Liver (tissue), 9 donors: Measurements from ENCODE around the gene LCE3E. TPM values are rescaled to one million over a fixed set of nuclear protein-coding genes. Genes with fewer than 3 reads are reported as not detected.
A peak's percentile ranks its signal among the peaks of the same experiment; 100 is the strongest.

Source experiments
- DNase-seq: peaks from one replicate; pipeline ENCODE4 v3.0.0-alpha.2; 2017; ENCODE audit warnings: low spot score
- H3K27ac ChIP-seq, 2 donors: one replicate each; pipeline ENCODE4 v1.7.0; 2013; ENCODE audit warnings: inconsistent platforms in 2 of 2, low read length in 2 of 2, control low read depth in 1 of 2, low read depth in 1 of 2, mild to moderate bottlenecking in 1 of 2
- H3K27me3 ChIP-seq, 4 donors: one replicate each; pipeline versions ENCODE4 v1.6.1 to v1.7.0; 2013; ENCODE audit warnings: low read length in 3 of 4, inconsistent platforms in 1 of 4, mild to moderate bottlenecking in 1 of 4, moderate library complexity in 1 of 4; ENCODE audit not compliant: control insufficient read depth in 4 of 4, insufficient read depth in 4 of 4
- H3K36me3 ChIP-seq, 4 donors: one replicate each; pipeline versions ENCODE4 v1.6.1 to v1.7.0; 2013; ENCODE audit warnings: low read length in 3 of 4, mild to moderate bottlenecking in 3 of 4, low read depth in 1 of 4, moderate library complexity in 1 of 4; ENCODE audit not compliant: control insufficient read depth in 4 of 4, insufficient read depth in 3 of 4
- H3K4me1 ChIP-seq, 4 donors: one replicate each; pipeline versions ENCODE4 v1.6.1 to v1.7.0; 2013; ENCODE audit warnings: low read length in 3 of 4, mild to moderate bottlenecking in 3 of 4, moderate library complexity in 1 of 4; ENCODE audit not compliant: control insufficient read depth in 4 of 4, insufficient read depth in 4 of 4
- H3K4me3 ChIP-seq, 3 donors: one replicate each; pipeline versions ENCODE4 v1.6.1 to v1.7.0; 2013; ENCODE audit warnings: low read length in 3 of 3, control low read depth in 1 of 3, low read depth in 1 of 3, mild to moderate bottlenecking in 1 of 3
- H3K9ac ChIP-seq, 2 donors: one replicate each; pipeline ENCODE4 v1.7.0; 2013; ENCODE audit warnings: low read length in 2 of 2, mild to moderate bottlenecking in 2 of 2, moderate library complexity in 2 of 2, control low read depth in 1 of 2, low read depth in 1 of 2
- H3K9me3 ChIP-seq, 4 donors: one replicate each; pipeline versions ENCODE4 v1.6.1 to v1.7.0; 2013; ENCODE audit warnings: low read length in 3 of 4; ENCODE audit not compliant: control insufficient read depth in 4 of 4
- CTCF ChIP-seq: fragments of 150-350 bp; IDR thresholded peaks from 2 replicates; pipeline ENCODE4 v1.5.1; 2017; ENCODE audit warnings: improper control_type of control experiment, low read depth, low read length; ENCODE audit not compliant: missing input control
- EGR1 ChIP-seq, 2 donors: IDR thresholded peaks; 2 replicates each; pipeline ENCODE4 v1.6.1; 2016 to 2018; ENCODE audit warnings: antibody characterized with exemption in 2 of 2, low read depth in 2 of 2
- FOXA1 ChIP-seq: IDR thresholded peaks from 2 replicates; pipeline ENCODE4 v1.6.1; 2016; ENCODE audit warnings: antibody characterized with exemption
- FOXA2 ChIP-seq: IDR thresholded peaks from 2 replicates; pipeline ENCODE4 v1.6.1; 2016; ENCODE audit warnings: antibody characterized with exemption
- GABPA ChIP-seq, 2 donors: IDR thresholded peaks in 1 of 2; conservative IDR thresholded peaks in 1 of 2; 2 replicates each; pipeline ENCODE4 v1.6.1; 2016; ENCODE audit warnings: antibody characterized with exemption in 2 of 2, mild to moderate bottlenecking in 1 of 2, moderate library complexity in 1 of 2
- HNF4A ChIP-seq, 2 donors: conservative IDR thresholded peaks; 2 replicates each; pipeline ENCODE4 v1.6.1; 2016; ENCODE audit warnings: antibody characterized with exemption in 2 of 2, mild to moderate bottlenecking in 2 of 2
- HNF4G ChIP-seq: IDR thresholded peaks from 2 replicates; pipeline ENCODE4 v1.6.1; 2016; ENCODE audit warnings: antibody characterized with exemption
- JUND ChIP-seq, 2 donors: IDR thresholded peaks; 2 replicates each; pipeline ENCODE4 v1.6.1; 2016; ENCODE audit warnings: antibody characterized with exemption in 2 of 2
- MAX ChIP-seq: IDR thresholded peaks from 2 replicates; pipeline ENCODE4 v1.6.1; 2016; ENCODE audit warnings: antibody characterized with exemption
- NR2F2 ChIP-seq: IDR thresholded peaks from 2 replicates; pipeline ENCODE4 v1.6.1; 2016; ENCODE audit warnings: antibody characterized with exemption
- RAD21 ChIP-seq, 2 donors: IDR thresholded peaks; 2 replicates each; pipeline ENCODE4 v1.6.1; 2016; ENCODE audit warnings: antibody characterized with exemption in 2 of 2, mild to moderate bottlenecking in 2 of 2
- REST ChIP-seq: IDR thresholded peaks from 2 replicates; pipeline ENCODE4 v1.6.1; 2016; ENCODE audit warnings: antibody characterized with exemption, mild to moderate bottlenecking
- RXRA ChIP-seq, 2 donors: IDR thresholded peaks; 2 replicates each; pipeline ENCODE4 v1.6.1; 2017 to 2018; ENCODE audit warnings: antibody characterized with exemption in 2 of 2, mild to moderate bottlenecking in 1 of 2
- SP1 ChIP-seq: IDR thresholded peaks from 2 replicates; pipeline ENCODE4 v1.6.1; 2018; ENCODE audit warnings: antibody characterized with exemption, mild to moderate bottlenecking
- TAF1 ChIP-seq: conservative IDR thresholded peaks from 2 replicates; pipeline ENCODE4 v1.6.1; 2016; ENCODE audit warnings: antibody characterized with exemption, mild to moderate bottlenecking
- YY1 ChIP-seq: IDR thresholded peaks from 2 replicates; pipeline ENCODE4 v1.6.1; 2016; ENCODE audit warnings: antibody characterized with exemption, mild to moderate bottlenecking
- ZBTB33 ChIP-seq: IDR thresholded peaks from 2 replicates; pipeline ENCODE4 v1.6.1; 2016; ENCODE audit warnings: antibody characterized with exemption
- WGBS: extraction: QIAGEN DNeasy Blood & Tissue Kit; methylation state at CpG from one replicate; pipeline ENCODE4 v1.1.7; 2013; 5-methylcytosine and 5-hydroxymethylcytosine counted together
- polyA plus RNA-seq, 2 donors: library from polyadenylated mRNA; stranded (reverse) in 1 of 2; unstranded in 1 of 2; fragments of 200-250 nt in 1 of 2; fragments of >200 nt in 1 of 2; fragmentation: Nextera tagmentation in 1 of 2; extraction: Ambion mirVana in 1 of 2; gene quantifications; one replicate each; pipeline versions ENCODE4 v1.2.1 to v1.2.3, GENCODE V29; 2013 to 2015
- total RNA-seq, 2 donors: library from RNA; depleted of rRNA; stranded (reverse); fragments of >200 nt; gene quantifications; one replicate each; pipeline ENCODE4 v1.2.3, GENCODE V29; 2014
- TF ChIP-seq, protein P1 (sequence below): IDR thresholded peaks from 2 replicates; pipeline ENCODE4 v1.6.1; 2016; ENCODE audit warnings: antibody characterized with exemption
- donor health status: healthy.
- donor health status: healthy.
- donor health status: healthy.
- donor health status: healthy.
- donor health status: healthy.

The LCE3E gene
- total and polyA plus RNA-seq, 4 donors: not detected

GRCh38 chr1:152613511-152613910, 46.9 kb upstream of the LCE3E start, which contains the start of gene LCE3B:
TSS of gene LCE3B (plus strand) at chr1:152613811. CDS start at chr1:152613811, 0 bp downstream.
- TF ChIP-seq MAX: no peak
- no peak for TF ChIP-seq HNF4G
- TF ChIP-seq CTCF: no peak
- Histone ChIP-seq H3K9ac (no peak within 1 kb of the TSS), H3K4me3 (no peak within 1 kb of the TSS), H3K36me3 (no peaks in the 10 kb centered on the region), H3K4me1 (no peaks in the 10 kb centered on the region), H3K9me3 (peaks cover 0 to 4% (median 0%) of the 10 kb centered on the region in 4 donors), H3K27me3 (no peaks in the 10 kb centered on the region), H3K27ac (no peak within 1 kb of the TSS)
- 89% methylated on average over 1 of the region's 1 CpG for WGBS
- DNase-seq: no peak

- no peak for TF ChIP-seq NR2F2
- no peak for TF ChIP-seq TAF1
- TF ChIP-seq GABPA (IDR thresholded peaks at IDR 0.05 in 1 of 2, conservative IDR thresholded peaks at IDR 0.05 in 1 of 2): no peak
- peaks cover 0 to 3% (median 0%) of the 10 kb centered on the region in 4 donors for H3K9me3 ChIP-seq
- no peak within 1 kb of the TSS for H3K4me3 ChIP-seq
- H3K9ac ChIP-seq: no peak within 1 kb of the TSS
- H3K4me1 ChIP-seq: peaks cover 2 to 7% (median 6%) of the 10 kb centered on the region in 4 donors
- H3K27ac ChIP-seq: no peak within 1 kb of the TSS
- no peak for DNase-seq
- WGBS: 58% methylated on average over 4 of the region's 4 CpGs
- H3K27me3 ChIP-seq: no peaks in the 10 kb centered on the region
- H3K36me3 ChIP-seq: no peaks in the 10 kb centered on the region
Measured at GRCh38 chr1:152599934-152600333, 33.4 kb upstream of the LCE3E start, which contains the start of gene LCE3C. TSS of gene LCE3C (plus strand) at chr1:152600234. CDS start at chr1:152600732, 498 bp downstream.

DNA sequence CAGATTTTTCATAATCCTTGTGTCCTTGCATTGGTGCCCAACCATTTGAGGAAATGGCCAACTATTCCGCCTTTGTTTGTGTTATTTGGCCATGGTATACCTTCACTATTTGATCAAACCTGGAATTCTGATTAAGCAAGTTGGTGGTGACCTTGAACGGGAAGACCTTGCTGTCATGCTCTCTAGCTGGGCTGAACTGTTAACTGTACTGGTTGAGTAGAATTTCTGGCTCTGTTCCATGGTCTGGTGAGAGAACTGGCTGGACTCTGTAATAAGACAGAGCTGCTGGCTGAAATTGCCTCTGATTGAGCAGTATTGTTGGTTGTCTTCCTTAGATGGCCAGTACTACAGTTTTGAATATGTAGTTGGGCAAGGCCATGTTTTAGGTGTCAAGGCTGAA, 30.4 kb upstream of the LCE3E start:
- Histone ChIP-seq H3K36me3 (no peaks in the 10 kb centered on the region), H3K27ac (peak overlapping the region in 1 of 2 donors; percentile 37), H3K9me3 (peaks cover 0 to 3% (median 0%) of the 10 kb centered on the region in 4 donors), H3K9ac (no peak overlapping the region), H3K4me1 (peaks cover 2 to 7% (median 6%) of the 10 kb centered on the region in 4 donors), H3K27me3 (no peaks in the 10 kb centered on the region), H3K4me3 (no peak overlapping the region)
- WGBS: 40% methylated on average over 2 of the region's 2 CpGs
- DNase-seq: no peak
- TF ChIP-seq SP1 (no peak), REST (no peak), JUND (IDR thresholded peaks at IDR 0.05) (no peak), RAD21 (IDR thresholded peaks at IDR 0.05) (no peak), FOXA1 (no peak), EGR1 (IDR thresholded peaks at IDR 0.05; ENCODE audit: low read depth in 2 of 2) (no peak), GABPA (IDR thresholded peaks at IDR 0.05 in 1 of 2, conservative IDR thresholded peaks at IDR 0.05 in 1 of 2) (no peak), HNF4G (no peak), FOXA2 (no peak), YY1 (peak; percentile 24), HNF4A (conservative IDR thresholded peaks at IDR 0.05) (peak; percentile 46 to 73), TAF1 (no peak), ZBTB33 (no peak), NR2F2 (no peak), CTCF (no peak), RXRA (IDR thresholded peaks at IDR 0.05) (peak; percentile 30 to 76)
- TF ChIP-seq, protein P1, sequence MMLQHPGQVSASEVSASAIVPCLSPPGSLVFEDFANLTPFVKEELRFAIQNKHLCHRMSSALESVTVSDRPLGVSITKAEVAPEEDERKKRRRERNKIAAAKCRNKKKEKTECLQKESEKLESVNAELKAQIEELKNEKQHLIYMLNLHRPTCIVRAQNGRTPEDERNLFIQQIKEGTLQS: no peak
